Activated CD8-positive, alpha-beta T cell treated with anti-CD3 and anti-CD28 coated beads for 36 hours (primary cell): ENCODE measurements around the gene BFSP1. TPM values are rescaled to one million over a fixed set of nuclear protein-coding genes. Genes with fewer than 3 reads are reported as not detected.

ENCODE experiments used
- ATAC-seq: fragments of 200-7000 bp; cut with Tn5 transposase; one replicate; pipeline ENCODE4 v1.10.0; 2021; ENCODE audit warnings: mild to moderate bottlenecking, moderate library complexity
- CTCF ChIA-PET: fragments of 350-600 bp; sonication (Branson Sonifier 250); formaldehyde crosslinking; loops from one replicate; lab custom pipeline; 2021; ENCODE audit warnings: antibody characterized with exemption; lab: Charles Lee
- POLR2A ChIA-PET: fragments of 350-600 bp; sonication (Branson Sonifier 250); formaldehyde crosslinking; loops from one replicate; lab custom pipeline; 2021; ENCODE audit warnings: antibody characterized with exemption; lab: Charles Lee
- DNase-seq: peaks from one replicate; pipeline ENCODE4 v3.0.0-alpha.2; 2020
- H3K27ac Mint-ChIP-seq: one replicate; pipeline ENCODE4 v1.8.0; 2021; ENCODE audit warnings: mild to moderate bottlenecking, mixed read lengths
- H3K27me3 Mint-ChIP-seq: one replicate; pipeline ENCODE4 v1.8.0; 2021; ENCODE audit warnings: mixed read lengths
- H3K36me3 Mint-ChIP-seq: one replicate; pipeline ENCODE4 v1.8.0; 2021; ENCODE audit warnings: low read depth, mixed read lengths
- H3K4me1 Mint-ChIP-seq: one replicate; pipeline ENCODE4 v1.8.0; 2021; ENCODE audit warnings: low read depth, mixed read lengths
- H3K4me3 Mint-ChIP-seq: one replicate; pipeline ENCODE4 v1.8.0; 2021; ENCODE audit warnings: mild to moderate bottlenecking, moderate library complexity, mixed read lengths
- H3K9me3 Mint-ChIP-seq: one replicate; pipeline ENCODE4 v1.8.0; 2021; ENCODE audit warnings: mixed read lengths
- intact Hi-C: fragments of 100-400 bp; cut with micrococcal nuclease; formaldehyde crosslinking; loops from one replicate; pipeline ENCODE4 v1.10.0; 2022
- total RNA-seq, 2 experiments: library from RNA; stranded (reverse); gene quantifications; one replicate each; pipeline ENCODE4 v1.2.3, GENCODE V29; 2021
- TF ChIP-seq, protein P1 (sequence below): fragments of 200-600 bp; IDR thresholded peaks from one replicate; pipeline ENCODE4 v1.8.0; 2022; ENCODE audit warnings: antibody characterized with exemption, mild to moderate bottlenecking

The BFSP1 gene
- total RNA-seq, 2 experiments from 2014 or later: 0.18 TPM

DNA sequence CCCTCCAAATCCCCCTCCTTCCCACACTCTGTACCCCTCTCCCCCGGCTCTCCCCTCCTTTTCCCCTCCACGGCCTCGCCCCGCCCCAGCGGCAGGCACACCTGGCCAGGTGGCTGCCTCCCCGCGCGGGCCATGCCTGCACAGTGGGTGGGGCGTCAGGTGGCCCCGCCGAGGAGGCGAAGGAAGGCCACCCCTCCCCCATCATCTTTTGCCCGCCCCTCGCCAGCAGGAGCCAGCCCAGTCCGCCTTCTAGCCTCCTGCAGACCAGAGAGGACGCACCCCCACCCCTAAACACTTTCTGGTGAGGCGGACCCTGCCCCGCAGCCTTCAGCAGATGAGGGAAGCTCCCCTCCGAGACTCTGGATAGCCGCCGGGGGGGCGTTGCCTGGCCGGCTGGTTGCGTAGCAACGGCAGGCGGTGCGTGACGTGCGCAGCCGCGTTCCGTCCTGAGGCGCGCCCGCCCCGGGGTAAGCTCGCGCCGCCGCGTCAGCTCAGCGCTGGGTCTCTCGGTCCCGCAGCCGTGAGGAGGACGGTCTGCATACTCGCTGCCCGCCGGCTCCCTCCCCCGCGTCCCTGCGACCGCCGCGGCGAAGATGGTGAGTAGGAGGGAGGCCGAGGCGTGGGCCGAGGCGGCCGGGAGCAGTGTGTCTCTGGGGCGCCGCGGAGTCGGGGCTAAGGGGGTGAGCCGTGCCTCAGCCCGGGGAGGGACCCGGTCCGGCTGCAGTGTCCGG, 38.6 kb upstream of the BFSP1 start, which contains the start of gene DSTN:
DSTN (plus strand) TSS at position 460 of the 731 bp plus-strand sequence; CDS start at position 594, 134 bp downstream.
- Mint-ChIP-seq H3K27ac (peak within 1 kb of the TSS; percentile 81), H3K27me3 (peaks cover 2% of the 10 kb centered on the region), H3K4me1 (peaks cover 16% of the 10 kb centered on the region), H3K4me3 (peak within 1 kb of the TSS; percentile 83), H3K36me3 (no peaks in the 10 kb centered on the region), H3K9me3 (no peaks in the 10 kb centered on the region)
- DNase-seq (peak; percentile 87), ATAC-seq (peak; percentile 90)
- ChIA-PET POLR2A (interaction anchor here (0.8 to 1.3 kb wide), 3 partner anchors 11 to 400 kb away, joined by 3 to 4 read pairs (median 4); partner anchors contain the start of gene MGME1), CTCF (interaction anchor here (0.6 to 2.5 kb wide), 13 partner anchors 9 to 400 kb away, joined by 3 to 14 read pairs (median 4); partner anchors contain the start of gene RRBP1)
- intact Hi-C loops: no loop called here
- TF ChIP-seq, protein P1, sequence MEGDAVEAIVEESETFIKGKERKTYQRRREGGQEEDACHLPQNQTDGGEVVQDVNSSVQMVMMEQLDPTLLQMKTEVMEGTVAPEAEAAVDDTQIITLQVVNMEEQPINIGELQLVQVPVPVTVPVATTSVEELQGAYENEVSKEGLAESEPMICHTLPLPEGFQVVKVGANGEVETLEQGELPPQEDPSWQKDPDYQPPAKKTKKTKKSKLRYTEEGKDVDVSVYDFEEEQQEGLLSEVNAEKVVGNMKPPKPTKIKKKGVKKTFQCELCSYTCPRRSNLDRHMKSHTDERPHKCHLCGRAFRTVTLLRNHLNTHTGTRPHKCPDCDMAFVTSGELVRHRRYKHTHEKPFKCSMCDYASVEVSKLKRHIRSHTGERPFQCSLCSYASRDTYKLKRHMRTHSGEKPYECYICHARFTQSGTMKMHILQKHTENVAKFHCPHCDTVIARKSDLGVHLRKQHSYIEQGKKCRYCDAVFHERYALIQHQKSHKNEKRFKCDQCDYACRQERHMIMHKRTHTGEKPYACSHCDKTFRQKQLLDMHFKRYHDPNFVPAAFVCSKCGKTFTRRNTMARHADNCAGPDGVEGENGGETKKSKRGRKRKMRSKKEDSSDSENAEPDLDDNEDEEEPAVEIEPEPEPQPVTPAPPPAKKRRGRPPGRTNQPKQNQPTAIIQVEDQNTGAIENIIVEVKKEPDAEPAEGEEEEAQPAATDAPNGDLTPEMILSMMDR: no peak

DNA sequence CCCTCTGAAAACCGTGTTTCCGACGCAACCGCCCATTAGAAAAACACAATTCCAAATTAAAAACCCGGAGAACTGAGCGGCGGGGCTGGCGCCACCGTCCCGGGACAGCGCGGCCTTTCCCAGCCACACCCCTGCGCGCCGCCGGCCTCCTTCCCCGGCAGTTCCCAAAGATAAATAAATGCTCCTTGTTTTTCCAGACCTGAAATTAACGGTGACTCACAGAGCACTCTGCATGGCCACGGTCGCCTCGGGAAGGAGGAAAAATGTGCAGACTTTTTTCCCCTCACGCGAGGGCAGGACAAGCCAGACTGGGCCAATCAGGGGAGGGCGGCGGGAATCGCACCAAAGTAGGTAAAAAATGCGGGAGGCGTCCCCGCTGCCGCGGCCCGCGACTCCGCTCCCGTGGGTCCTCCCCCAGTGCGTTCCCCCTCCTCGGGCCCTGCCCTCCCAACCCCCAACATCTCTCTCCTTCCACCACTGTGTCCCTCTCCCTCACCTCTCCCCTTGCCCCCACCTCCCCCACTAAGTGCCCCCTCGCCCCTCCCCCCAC, 37.9 kb upstream of the BFSP1 start:
- DNase-seq (peak; percentile 23), ATAC-seq (no peak)
- Mint-ChIP-seq H3K36me3 (no peaks in the 10 kb centered on the region), H3K4me3 (peak overlapping the region; percentile 2), H3K4me1 (peaks cover 16% of the 10 kb centered on the region), H3K27me3 (peaks cover 2% of the 10 kb centered on the region), H3K9me3 (no peaks in the 10 kb centered on the region), H3K27ac (no peak overlapping the region)
- POLR2A ChIA-PET: no interaction called here
- intact Hi-C loops: no loop called here
- TF ChIP-seq, protein P1: no peak
- CTCF ChIA-PET: interaction anchor here (1.0 to 2.5 kb wide), 3 partner anchors 9 to 64 kb away, joined by 3 to 12 read pairs (median 4); no protein-coding TSS in a partner anchor

DNA sequence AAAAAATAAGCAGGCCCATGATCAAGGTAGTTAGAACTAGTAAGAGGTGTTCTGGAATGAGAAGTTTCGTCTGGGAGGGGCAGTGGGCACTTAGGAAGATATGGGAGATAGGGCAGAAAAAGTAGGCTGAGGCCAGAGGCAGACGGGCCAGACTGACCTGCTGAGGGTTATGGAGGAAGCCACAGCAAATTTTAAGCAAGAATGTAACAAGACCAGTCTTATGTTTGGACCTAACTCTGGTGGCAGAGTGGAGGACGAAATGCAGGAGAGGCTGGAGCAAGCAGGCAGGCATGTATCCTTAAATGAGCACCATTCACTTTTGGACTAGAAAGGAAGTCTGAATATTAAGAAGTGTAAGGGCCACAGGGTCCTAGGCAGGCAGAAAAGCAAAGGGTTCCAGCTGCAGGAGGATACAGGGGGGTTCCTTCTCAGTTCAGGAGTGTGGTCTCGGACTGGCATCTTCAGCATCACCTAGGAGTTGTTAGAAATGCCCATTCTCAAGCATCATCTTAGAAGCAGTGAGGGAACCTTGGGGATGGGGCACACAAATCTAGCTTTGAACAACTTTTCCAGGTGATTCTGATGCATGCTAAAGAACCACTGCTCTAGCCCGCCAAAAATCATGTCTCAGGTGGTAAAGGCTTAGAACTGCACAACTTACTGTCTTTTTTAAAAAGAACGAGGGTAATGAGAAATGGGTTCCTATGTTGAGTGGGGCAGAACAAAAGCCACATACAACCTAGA, 37.0 kb upstream of the BFSP1 start:
- intact Hi-C loops: no loop called here
- ChIA-PET CTCF (no interaction called here), POLR2A (no interaction called here)
- no peak for DNase-seq
- H3K27ac Mint-ChIP-seq: no peak overlapping the region
- no peaks in the 10 kb centered on the region for H3K9me3 Mint-ChIP-seq
- H3K4me1 Mint-ChIP-seq: peaks cover 16% of the 10 kb centered on the region
- TF ChIP-seq, protein P1: no peak
- H3K4me3 Mint-ChIP-seq: peak overlapping the region; percentile 2
- ATAC-seq: no peak
- H3K27me3 Mint-ChIP-seq: peaks cover 2% of the 10 kb centered on the region
- no peaks in the 10 kb centered on the region for H3K36me3 Mint-ChIP-seq

DNA sequence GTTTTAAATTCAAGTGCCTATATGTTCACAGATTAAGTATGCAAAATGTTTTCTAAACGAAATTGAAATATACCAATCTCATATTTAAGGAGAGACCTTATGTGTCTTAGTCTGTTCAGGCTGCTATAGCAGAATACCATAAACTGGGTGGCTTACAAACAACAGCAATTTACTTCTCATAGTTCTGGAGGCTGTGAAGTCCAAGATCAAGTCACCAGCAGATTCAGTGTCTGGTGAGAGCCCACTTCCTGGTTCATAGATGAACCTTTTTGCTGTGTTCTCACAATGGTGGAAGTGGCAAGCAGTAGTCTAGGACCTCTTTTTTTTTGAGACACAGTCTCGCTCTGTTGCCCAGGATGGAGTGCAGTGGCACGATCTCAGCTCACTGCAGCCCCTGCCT, 35.2 kb upstream of the BFSP1 start:
- intact Hi-C loops: no loop called here
- TF ChIP-seq, protein P1: no peak
- no peak overlapping the region for H3K4me3 Mint-ChIP-seq
- no peaks in the 10 kb centered on the region for H3K9me3 Mint-ChIP-seq
- ChIA-PET POLR2A (no interaction called here), CTCF (no interaction called here)
- H3K36me3 Mint-ChIP-seq: no peaks in the 10 kb centered on the region
- peaks cover 5% of the 10 kb centered on the region for H3K4me1 Mint-ChIP-seq
- ATAC-seq (no peak), DNase-seq (no peak)
- no peak overlapping the region for H3K27ac Mint-ChIP-seq
- peaks cover 2% of the 10 kb centered on the region for H3K27me3 Mint-ChIP-seq
